GM04504 (cell line): ENCODE data around the gene CPN1.

ENCODE experiments used
- DNase-seq: peaks from one replicate; pipeline ENCODE4 v3.0.0-alpha.2; 2012; ENCODE audit warnings: low read depth

CPN1 gene

GRCh38 chr10:100076750-100077149, 4.9 kb downstream of the CPN1 start:
- DNase-seq: no peak

GRCh38 chr10:100075426-100076220, 6.0 kb downstream of the CPN1 start:
- no peak for DNase-seq

- DNase-seq: no peak
Observed at GRCh38 chr10:100072514-100072913, 9.2 kb downstream of the CPN1 start.

- no peak for DNase-seq
Observed at GRCh38 chr10:100071529-100071928, 10.1 kb downstream of the CPN1 start.

GRCh38 chr10:100067466-100067865, 14.2 kb downstream of the CPN1 start:
- DNase-seq: no peak

- DNase-seq: no peak
Observed at GRCh38 chr10:100065084-100065660, 16.5 kb downstream of the CPN1 start.

- DNase-seq: no peak
Observed at GRCh38 chr10:100061401-100061800, 20.3 kb downstream of the CPN1 start.

- no peak for DNase-seq
Observed at GRCh38 chr10:100057948-100058347, 23.7 kb downstream of the CPN1 start.

- DNase-seq: no peak
Observed at GRCh38 chr10:100053686-100054460, 27.8 kb downstream of the CPN1 start.

- DNase-seq: peak; percentile 65
Observed at GRCh38 chr10:100046021-100046486, 35.6 kb downstream of the CPN1 start.

- DNase-seq: no peak
Observed at GRCh38 chr10:100045592-100045991, 36.1 kb downstream of the CPN1 start.

GRCh38 chr10:100043796-100044195, 37.9 kb downstream of the CPN1 start:
- peak; percentile 43 for DNase-seq

- DNase-seq: no peak
Observed at GRCh38 chr10:100043344-100043743, 38.3 kb downstream of the CPN1 start.

- no peak for DNase-seq
Observed at GRCh38 chr10:100041306-100042002, 40.2 kb downstream of the CPN1 start.

GRCh38 chr10:100038561-100039071, 43.1 kb downstream of the CPN1 start:
- no peak for DNase-seq

GRCh38 chr10:100037758-100038315, 43.8 kb downstream of the CPN1 start:
- DNase-seq: no peak

- no peak for DNase-seq
Observed at GRCh38 chr10:100036850-100037249, 44.8 kb downstream of the CPN1 start.

GRCh38 chr10:100033766-100034418, 47.8 kb downstream of the CPN1 start:
- DNase-seq: no peak

GRCh38 chr10:100027416-100027815, 54.3 kb downstream of the CPN1 start:
- DNase-seq: no peak

- DNase-seq: no peak
Observed at GRCh38 chr10:100025576-100025975, 56.1 kb downstream of the CPN1 start.

GRCh38 chr10:100024748-100025147, 56.9 kb downstream of the CPN1 start:
- no peak for DNase-seq
